ENCODE measurements around the gene B4GALNT1. TPM values are rescaled to one million over a fixed set of nuclear protein-coding genes. Genes with fewer than 3 reads are reported as not detected.

Gene B4GALNT1
- total RNA-seq, 1 donor: 3.0 TPM

DNA sequence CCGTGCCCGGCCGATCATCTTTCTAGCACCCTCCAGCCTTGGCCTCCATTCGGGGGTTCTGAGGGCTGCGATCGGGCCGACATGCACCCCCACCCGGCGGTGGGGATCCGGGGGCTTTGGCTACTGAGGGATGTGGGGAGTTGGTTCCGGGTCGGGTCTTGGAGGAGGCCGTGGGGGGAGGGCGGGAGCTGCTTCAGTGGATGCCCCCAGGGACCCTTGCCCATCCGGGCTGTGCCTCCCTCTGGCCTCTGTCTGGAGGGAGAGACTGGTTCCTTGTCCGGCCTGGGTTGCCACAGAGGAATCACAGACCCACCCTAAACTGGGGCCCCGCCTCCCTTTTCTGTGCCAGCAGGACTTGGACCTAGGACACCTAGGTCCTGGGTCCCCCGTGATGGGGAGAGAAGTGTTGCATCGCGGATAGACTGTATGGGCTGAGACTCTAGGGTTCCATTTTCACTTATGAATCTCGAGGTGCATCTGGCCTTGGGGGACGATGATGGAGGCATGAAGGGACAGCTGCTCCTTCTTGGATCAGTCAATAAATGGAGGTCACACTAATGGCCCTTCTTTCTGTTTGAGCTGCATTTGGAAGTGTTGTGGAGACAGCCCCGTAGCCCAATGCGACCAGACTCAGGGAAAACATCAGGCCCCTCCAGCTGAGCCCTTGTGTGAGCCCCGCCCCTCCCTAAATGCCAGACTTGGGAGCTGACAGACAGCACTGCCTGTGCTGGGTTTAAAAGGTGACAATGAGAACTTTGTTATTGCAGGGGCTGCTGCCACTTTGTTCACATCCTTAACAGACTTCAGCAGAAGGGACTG, 27.8 kb downstream of the B4GALNT1 start:
- peak overlapping the region; percentile 82 for H3K4me3 ChIP-seq (ENCODE audit: low read depth, low read length)
- DNase-seq (ENCODE audit: low read depth): no peak
- TF ChIP-seq, protein P1, sequence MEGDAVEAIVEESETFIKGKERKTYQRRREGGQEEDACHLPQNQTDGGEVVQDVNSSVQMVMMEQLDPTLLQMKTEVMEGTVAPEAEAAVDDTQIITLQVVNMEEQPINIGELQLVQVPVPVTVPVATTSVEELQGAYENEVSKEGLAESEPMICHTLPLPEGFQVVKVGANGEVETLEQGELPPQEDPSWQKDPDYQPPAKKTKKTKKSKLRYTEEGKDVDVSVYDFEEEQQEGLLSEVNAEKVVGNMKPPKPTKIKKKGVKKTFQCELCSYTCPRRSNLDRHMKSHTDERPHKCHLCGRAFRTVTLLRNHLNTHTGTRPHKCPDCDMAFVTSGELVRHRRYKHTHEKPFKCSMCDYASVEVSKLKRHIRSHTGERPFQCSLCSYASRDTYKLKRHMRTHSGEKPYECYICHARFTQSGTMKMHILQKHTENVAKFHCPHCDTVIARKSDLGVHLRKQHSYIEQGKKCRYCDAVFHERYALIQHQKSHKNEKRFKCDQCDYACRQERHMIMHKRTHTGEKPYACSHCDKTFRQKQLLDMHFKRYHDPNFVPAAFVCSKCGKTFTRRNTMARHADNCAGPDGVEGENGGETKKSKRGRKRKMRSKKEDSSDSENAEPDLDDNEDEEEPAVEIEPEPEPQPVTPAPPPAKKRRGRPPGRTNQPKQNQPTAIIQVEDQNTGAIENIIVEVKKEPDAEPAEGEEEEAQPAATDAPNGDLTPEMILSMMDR (IDR thresholded peaks at IDR 0.05; ENCODE audit: insufficient read depth, low read depth, low read length): no peak

DNA sequence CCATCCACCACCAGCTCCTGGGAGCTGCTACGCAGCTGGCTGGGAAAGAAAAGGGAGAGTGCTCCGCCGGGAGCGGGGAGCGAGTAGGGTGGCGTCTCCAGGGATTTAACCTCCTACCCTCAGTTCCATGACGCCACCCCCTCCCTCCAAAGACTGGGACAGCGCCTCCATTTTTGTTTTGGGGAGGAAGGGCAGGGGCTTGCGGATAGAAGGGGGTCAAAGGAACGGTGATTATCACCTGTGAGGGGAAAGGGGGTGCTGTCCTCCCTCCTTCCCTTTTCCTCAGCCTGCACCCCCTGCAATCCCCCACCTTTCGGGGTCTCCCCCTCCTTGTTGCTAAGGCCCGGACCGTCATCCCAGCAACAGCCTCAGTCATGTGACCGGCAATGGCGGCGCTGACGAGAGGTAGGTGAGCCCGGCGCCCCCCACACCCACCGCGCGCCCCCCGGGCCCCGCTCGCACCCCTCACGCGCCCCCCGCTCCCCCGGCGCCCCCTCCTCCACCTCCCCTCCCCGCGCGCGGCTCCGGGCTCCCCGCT, 28.5 kb downstream of the B4GALNT1 start, which contains the start of gene DTX3:
Gene DTX3, plus strand, starts transcription at position 371 of the 538 bp plus-strand sequence. CDS start 1,694 bp downstream, outside the sequence.
- DNase-seq (ENCODE audit: low read depth): peak; percentile 53
- TF ChIP-seq, protein P1 (IDR thresholded peaks at IDR 0.05; ENCODE audit: insufficient read depth, low read depth, low read length): no peak
- peak within 1 kb of the TSS; percentile 82 for H3K4me3 ChIP-seq (ENCODE audit: low read depth, low read length)

DNA sequence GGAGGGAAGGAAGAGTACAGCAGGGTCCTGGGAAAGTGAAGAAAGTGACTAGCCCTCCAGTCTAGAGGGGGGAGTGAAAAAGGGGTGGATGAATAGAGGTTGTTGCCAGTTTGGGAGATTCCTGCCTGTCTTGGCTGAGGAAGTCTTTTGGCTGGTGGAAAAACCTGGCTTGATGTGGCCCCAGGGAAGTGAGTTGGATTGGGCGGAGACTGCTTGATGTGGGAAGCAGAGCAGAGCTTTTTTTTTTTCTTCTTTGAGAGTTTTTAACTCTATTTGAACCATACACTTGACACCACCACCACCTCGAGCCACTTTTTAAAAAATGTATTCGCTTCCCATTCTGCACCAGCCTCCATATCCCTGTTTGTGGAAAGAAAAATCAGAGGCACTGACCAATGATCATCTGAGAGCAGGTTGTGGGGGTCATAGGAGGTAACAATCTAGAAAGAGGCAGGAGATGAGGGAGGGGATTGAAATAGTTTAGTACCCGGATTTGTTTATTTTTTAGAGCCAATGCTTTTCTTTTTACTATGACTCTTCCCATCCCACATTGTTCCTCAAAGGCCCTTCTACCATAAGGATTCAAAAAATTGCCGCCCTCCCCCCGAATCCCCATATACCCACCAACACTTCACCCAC, 29.1 kb downstream of the B4GALNT1 start:
- peak; percentile 57 for DNase-seq (ENCODE audit: low read depth)
- TF ChIP-seq, protein P1 (IDR thresholded peaks at IDR 0.05; ENCODE audit: insufficient read depth, low read depth, low read length): no peak
- peak overlapping the region; percentile 82 for H3K4me3 ChIP-seq (ENCODE audit: low read depth, low read length)

DNA sequence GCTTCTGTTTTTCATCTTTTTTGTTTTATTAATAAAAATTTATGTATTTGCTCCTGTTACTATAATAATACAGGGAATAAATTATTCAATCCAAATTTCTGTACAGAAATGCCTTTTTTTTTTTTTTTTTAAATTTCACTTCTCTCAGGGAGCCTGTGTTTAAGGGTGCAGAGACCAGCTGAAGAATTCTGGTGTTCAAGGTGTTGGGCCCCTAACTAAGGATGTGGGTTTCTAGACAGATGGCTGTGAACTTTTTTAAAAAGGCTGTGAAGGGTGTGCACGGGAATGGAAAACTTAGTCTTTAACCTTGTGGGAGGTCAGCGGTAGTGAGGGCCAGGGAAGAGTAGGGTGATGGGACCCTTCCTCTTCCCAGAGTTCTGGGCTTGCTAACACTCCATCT, 29.7 kb downstream of the B4GALNT1 start:
- DNase-seq (ENCODE audit: low read depth): no peak
- H3K4me3 ChIP-seq (ENCODE audit: low read depth, low read length): no peak overlapping the region

DNA sequence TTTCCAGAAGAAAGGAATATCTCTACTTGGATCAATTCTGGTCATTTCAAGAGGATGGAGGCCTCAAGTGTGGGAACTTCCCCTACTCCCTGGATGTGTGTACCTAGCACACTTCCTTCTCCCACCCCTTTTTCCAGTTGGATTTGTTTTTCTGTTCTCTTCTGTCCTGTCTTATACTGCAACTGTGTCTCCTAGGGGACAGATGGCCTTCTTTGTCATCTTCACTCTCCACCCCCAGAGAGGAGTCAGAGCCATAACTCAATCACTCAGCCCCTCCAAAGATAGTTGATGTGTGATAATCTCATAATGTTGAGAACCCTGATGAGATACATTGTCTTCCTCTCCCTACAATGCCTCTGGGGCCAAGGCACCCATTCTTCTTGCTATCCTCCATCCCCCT, 30.5 kb downstream of the B4GALNT1 start:
- no peak for DNase-seq (ENCODE audit: low read depth)

More for the DNA sequence above, 29.7 kb downstream of the B4GALNT1 start:
- TF ChIP-seq, protein P1 (IDR thresholded peaks at IDR 0.05; ENCODE audit: insufficient read depth, low read depth, low read length): no peak

DNA sequence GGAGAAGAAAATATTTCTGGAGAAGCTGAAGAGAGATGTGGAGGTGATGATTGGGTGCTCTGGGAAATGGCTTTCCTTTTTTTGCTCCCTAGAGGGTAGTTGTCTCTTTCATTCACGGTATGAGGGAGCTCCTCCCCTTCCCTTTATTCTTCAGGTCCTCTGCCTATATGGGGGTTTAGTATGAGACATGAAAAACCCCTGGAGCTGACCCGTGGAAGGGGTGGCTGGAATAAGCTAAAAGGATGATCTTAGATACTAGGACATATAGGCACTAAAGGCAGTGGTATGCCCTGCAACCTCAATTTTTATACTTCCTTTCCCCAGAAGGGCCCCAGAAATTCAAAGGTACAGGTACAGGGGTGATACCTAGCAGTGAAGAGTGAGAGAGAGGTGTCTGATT, 32.6 kb downstream of the B4GALNT1 start:
- DNase-seq (ENCODE audit: low read depth): no peak
- TF ChIP-seq, protein P1 (IDR thresholded peaks at IDR 0.05; ENCODE audit: insufficient read depth, low read depth, low read length): no peak

More for the DNA sequence above, 30.5 kb downstream of the B4GALNT1 start:
- TF ChIP-seq, protein P1 (IDR thresholded peaks at IDR 0.05; ENCODE audit: insufficient read depth, low read depth, low read length): no peak
- H3K4me3 ChIP-seq (ENCODE audit: low read depth, low read length): no peak overlapping the region

More for the DNA sequence above, 32.6 kb downstream of the B4GALNT1 start:
- H3K4me3 ChIP-seq (ENCODE audit: low read depth, low read length): no peak overlapping the region
